ENCODE measurements around the gene LSG1.

Gene LSG1

GRCh38 chr3:194671900-194672808 is at the start of gene LSG1:
Gene LSG1 (minus strand): TSS chr3:194672191. CDS start chr3:194672162, 29 bp downstream.
- DNase-seq, result peak; percentile 86 to 88

- peak; percentile 80 to 88 for DNase-seq
Measured at GRCh38 chr3:194720048-194720447, 48.1 kb upstream of the LSG1 start.

GRCh38 chr3:194718079-194718478 is 46.1 kb upstream of the LSG1 start:
- DNase-seq, result no peak

GRCh38 chr3:194715022-194715800 is 43.2 kb upstream of the LSG1 start:
- DNase-seq, result no peak

GRCh38 chr3:194714564-194714963 is 42.6 kb upstream of the LSG1 start:
- DNase-seq, result no peak

GRCh38 chr3:194714137-194714455 is 42.1 kb upstream of the LSG1 start:
- DNase-seq, result no peak

- DNase-seq, result no peak
Measured at GRCh38 chr3:194713299-194714136, 41.5 kb upstream of the LSG1 start.

- no peak for DNase-seq
Measured at GRCh38 chr3:194711913-194712312, 39.9 kb upstream of the LSG1 start.

- no peak for DNase-seq
Measured at GRCh38 chr3:194711286-194711685, 39.3 kb upstream of the LSG1 start.

GRCh38 chr3:194707147-194707540 is 35.2 kb upstream of the LSG1 start:
- no peak for DNase-seq

- no peak for DNase-seq
Measured at GRCh38 chr3:194705761-194706160, 33.8 kb upstream of the LSG1 start.

GRCh38 chr3:194705227-194705626 is 33.2 kb upstream of the LSG1 start:
- DNase-seq, result no peak

- no peak for DNase-seq
Measured at GRCh38 chr3:194702545-194702944, 30.6 kb upstream of the LSG1 start.

GRCh38 chr3:194696702-194697101 is 24.7 kb upstream of the LSG1 start:
- DNase-seq, result no peak

GRCh38 chr3:194691481-194692283 is 19.7 kb upstream of the LSG1 start:
- peak; percentile 23 to 25 for DNase-seq

GRCh38 chr3:194690501-194691372 is 18.7 kb upstream of the LSG1 start:
- no peak for DNase-seq

- DNase-seq, result no peak
Measured at GRCh38 chr3:194689493-194689944, 17.5 kb upstream of the LSG1 start.

- DNase-seq, result no peak
Measured at GRCh38 chr3:194688946-194689345, 17.0 kb upstream of the LSG1 start.

GRCh38 chr3:194688200-194688740 is 16.3 kb upstream of the LSG1 start:
- no peak for DNase-seq

GRCh38 chr3:194687638-194688199 is 15.7 kb upstream of the LSG1 start:
- peak; percentile 24 to 52 for DNase-seq

Measured in NCI-H187 (cell line).